HG03439 (cell line): Measurements from ENCODE around the gene ATP8A2.
"Not testable (repeated sequence)": the region's sequence is repeated elsewhere in the genome, so short reads cannot be mapped to it uniquely, and the experiment has no call there.

Experiments
- ATAC-seq: cut with Tn5 transposase; IDR thresholded peaks from one replicate; pipeline ENCODE4 v1.9.1; 2021; ENCODE audit warnings: mild to moderate bottlenecking, moderate library complexity; ENCODE audit not compliant: unreplicated experiment

ATP8A2 gene

DNA sequence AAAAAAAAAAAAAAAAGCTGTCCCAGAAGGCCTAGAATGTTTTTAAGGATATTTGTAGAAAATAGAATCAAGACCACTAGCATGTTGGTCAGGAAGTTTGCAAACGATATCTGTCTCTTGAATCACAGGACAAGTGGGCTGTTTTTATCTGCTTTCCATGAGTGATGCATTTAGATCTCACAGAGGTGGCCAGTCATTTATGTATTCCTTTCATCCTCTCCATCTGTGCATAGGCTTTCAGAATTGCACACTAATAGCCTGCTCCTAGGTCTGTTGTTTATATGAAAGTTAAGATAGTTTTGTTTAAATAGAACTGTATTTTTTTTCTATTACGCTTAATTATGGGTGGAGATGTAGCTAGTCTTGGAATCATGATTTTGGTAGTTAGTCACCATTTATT lies 390.5 kb downstream of the ATP8A2 start:
- no peak for ATAC-seq

- no peak for ATAC-seq
Observed at GRCh38 chr13:25762795-25763377, 391.1 kb downstream of the ATP8A2 start.

- no peak for ATAC-seq
Observed at GRCh38 chr13:25764378-25764777, 392.6 kb downstream of the ATP8A2 start.

GRCh38 chr13:25765266-25765665 lies 393.5 kb downstream of the ATP8A2 start:
- no peak for ATAC-seq

DNA sequence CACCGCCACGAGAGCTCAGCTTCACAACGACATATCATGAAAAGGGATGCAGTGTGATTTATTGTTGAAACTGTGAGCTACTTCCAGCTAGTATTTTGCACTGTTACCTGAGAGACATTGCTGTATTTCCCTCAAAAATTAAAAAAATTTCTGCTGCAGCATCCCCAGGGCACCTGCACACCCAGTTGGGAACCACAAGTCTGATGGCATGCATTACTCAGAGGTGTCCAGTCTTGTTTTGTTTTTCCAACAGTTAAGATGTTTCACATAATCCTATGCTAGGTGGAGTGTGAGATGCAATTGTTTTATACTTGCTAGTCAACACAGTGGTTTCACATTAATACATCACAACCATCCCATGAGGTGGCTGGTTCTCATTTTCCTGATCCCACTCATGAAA lies 394.8 kb downstream of the ATP8A2 start:
- ATAC-seq = no peak

- no peak for ATAC-seq
Observed at GRCh38 chr13:25766991-25767390, 395.2 kb downstream of the ATP8A2 start.

DNA sequence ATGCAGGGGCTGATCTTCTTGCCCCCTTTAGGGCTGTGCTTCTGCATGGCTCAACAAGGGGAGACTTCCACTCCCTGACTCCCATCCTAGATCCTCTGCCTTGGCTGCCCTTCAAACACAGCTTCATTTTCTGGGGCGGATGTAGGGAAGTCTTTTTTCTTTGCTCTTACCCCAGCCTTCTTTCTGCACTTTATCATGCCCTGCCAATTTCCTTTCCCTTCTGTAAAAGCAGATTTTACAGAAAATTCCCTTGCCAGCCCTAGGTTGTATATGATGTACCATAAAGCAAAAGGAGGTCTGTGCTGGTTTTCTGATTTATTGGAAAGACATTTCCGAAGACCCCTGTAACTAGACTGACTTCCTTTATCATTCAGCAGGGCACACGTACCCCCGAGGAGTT lies 396.6 kb downstream of the ATP8A2 start:
- no peak for ATAC-seq

DNA sequence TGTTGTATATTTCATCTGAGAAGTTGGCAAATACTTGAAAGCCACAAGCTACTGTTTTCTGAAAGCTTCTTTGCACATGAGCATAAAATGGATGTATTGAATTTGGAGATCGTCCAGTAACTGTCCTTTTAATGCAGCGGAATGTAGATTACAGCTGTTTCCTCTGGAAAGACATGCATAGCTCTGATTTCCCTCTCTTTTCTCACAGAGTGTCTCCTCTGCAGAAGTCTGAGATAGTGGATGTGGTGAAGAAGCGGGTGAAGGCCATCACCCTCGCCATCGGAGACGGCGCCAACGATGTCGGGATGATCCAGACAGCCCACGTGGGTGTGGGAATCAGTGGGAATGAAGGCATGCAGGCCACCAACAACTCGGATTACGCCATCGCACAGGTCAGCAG lies 397.1 kb downstream of the ATP8A2 start:
- no peak for ATAC-seq

DNA sequence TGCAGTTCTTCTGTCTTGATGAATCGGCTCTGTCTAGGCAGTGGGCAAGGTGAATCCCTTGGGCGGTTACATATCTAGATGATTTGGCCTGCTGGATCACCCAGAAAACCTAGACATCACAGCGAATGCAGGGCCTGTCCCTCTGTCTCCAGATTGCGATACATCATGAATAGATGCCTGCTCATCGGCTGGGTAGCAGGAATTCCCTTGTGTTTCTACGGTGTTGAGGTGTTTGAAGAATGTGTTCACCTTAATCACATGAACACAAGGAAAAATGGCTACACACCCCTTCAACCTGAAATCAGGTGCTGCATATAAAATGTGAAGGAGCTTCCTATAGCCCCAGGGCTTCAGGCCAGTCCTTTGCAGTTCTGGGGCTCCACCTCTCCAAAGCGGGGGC lies 398.8 kb downstream of the ATP8A2 start:
- no peak for ATAC-seq

GRCh38 chr13:25771202-25771601 lies 399.4 kb downstream of the ATP8A2 start:
- ATAC-seq = no peak

DNA sequence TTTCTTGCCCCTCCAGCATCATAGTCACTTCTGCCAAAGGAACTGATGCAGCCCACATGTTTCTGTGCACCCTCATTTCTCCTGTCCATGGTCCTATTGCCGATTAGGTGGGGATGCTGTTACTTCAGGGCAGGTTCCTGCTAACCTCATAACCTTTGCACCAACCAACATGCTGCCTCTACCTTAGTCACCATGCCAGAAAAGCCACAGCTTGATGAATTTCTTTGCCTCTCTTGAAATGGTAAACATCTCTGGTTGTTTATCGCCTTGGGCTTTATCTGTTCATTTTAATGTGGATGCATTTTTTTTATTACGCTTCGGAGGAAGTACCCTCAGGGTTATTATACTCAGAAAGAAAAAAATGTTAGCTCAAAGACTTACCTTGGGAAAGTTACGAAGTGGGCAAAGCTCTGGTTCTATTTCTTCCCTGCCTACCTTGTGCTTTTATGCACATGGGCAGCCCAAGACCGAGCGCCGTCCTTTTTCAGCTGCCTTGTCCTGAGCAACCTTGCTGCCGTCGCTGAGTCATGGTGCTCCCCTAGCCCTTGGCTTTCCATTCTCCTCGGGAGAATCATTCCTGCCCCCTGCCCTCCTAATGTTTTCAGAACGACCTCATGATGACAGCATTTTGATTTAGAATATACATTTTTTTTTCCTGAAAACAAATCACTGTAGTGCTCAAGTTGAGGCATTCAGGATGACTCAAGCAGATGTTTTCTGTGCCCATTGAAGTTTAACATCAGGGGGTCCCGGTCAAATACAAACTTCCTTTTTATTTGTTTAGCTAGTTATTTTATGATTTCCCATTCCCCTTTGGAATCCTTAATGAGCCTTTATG lies 400.1 kb downstream of the ATP8A2 start:
- no peak for ATAC-seq

- ATAC-seq = not testable (repeated sequence)
Observed at GRCh38 chr13:25772534-25772933, 400.8 kb downstream of the ATP8A2 start.

GRCh38 chr13:25774056-25774455 lies 402.3 kb downstream of the ATP8A2 start:
- ATAC-seq = not testable (repeated sequence)

DNA sequence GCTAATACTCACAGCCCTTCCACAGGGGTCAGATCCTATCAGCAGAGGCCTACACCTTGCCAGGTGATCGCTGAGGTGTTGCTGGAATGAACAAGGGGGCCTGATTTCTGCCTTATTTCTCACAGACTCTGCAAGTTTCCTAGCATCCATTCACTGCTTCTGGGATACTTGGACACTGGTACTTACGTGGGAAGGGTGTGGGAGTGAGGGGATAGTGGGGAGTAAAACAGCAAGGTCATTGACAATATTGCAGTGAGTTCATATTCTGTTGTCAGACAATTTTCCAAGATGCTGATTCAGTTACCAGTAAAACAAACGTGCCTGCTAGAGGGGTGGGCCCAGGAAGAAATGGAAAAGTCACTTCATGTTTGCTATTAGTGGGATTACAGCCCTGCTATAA lies 403.5 kb downstream of the ATP8A2 start:
- no peak for ATAC-seq

GRCh38 chr13:25775986-25776385 lies 404.2 kb downstream of the ATP8A2 start:
- ATAC-seq = no peak

DNA sequence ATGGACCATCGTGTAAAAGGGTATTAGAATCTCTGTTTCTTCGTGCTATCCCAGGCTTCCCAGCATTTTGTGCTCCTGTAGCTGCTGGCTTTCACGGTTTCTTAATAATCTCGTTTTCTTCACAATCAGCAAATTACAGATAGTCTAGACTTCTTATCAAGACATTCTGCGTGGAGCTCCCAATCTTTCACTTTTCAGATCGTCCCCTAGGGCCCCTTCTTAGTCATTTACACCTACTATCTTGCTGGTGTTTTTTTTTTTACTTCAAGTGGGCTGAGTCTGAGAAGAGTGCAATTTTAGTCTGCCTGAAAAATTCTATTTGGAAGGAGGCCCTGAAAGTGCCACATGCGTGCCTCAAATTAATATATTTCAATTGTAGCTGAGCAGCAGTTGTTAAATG lies 404.9 kb downstream of the ATP8A2 start:
- no peak for ATAC-seq

DNA sequence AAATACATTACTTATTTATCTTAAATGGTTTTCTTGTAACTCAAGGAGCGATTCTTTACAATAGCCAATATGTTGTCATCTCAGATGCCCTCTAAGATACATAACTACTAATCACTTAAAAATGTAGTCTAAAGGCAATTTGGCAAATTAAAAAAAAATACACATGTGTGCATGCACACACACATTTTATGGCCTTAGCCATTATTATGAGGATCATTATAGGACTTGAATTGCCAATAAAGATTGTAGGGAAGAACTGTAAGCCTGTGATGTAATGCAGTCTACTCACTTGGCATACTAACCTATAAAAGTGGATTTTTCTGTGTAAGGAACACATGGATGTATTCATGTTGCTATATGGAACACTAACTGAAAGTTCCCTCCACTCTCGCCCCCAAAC lies 405.7 kb downstream of the ATP8A2 start:
- no peak for ATAC-seq

GRCh38 chr13:25778365-25778764 lies 406.6 kb downstream of the ATP8A2 start:
- no peak for ATAC-seq

DNA sequence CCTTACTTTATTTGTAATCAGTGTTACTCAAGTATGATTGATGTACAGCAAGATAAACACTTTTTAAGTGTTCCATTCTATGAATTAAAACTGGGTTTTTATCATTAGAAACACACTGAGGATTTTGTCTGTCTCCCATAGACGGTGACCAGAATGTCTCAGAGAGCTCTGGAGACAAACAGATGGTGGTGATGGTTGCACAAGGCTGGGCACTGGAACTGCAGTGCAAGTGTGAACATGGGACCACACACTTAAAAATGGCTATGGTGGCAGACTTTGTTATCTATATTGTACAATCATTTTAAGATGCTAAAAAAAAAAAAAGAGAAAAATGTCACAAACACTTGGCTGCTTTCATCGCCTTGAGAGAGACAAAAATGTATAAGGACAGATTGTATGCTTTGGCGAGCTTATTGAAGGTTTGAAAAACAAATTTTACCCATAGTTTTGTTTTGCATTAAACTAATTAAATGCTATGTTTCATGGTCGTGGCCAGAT lies 407.1 kb downstream of the ATP8A2 start:
- no peak for ATAC-seq

- no peak for ATAC-seq
Observed at GRCh38 chr13:25783076-25783475, 411.3 kb downstream of the ATP8A2 start.

- no peak for ATAC-seq
Observed at GRCh38 chr13:25783601-25784024, 411.8 kb downstream of the ATP8A2 start.

GRCh38 chr13:25784119-25784518 lies 412.3 kb downstream of the ATP8A2 start:
- ATAC-seq = no peak
